Cardiac muscle cell (in vitro differentiated cells and primary cell): ENCODE data around the gene CHST9. TPM values are rescaled to one million over a fixed set of nuclear protein-coding genes. Genes with fewer than 3 reads are reported as not detected.

Experiments
- DNase-seq, 2 donors: peaks; one replicate each; pipeline versions ENCODE4 v3.0.0 to v3.0.0-alpha.2; 2010 to 2017; ENCODE audit warnings: low read depth in 1 of 2, low spot score in 1 of 2
- H3K27ac ChIP-seq: fragments of 200-600 bp; sonication (generic); 2 replicates; pipeline ENCODE4 v1.5.1; 2016
- H3K27me3 ChIP-seq: fragments of 200-600 bp; sonication (generic); 2 replicates; pipeline ENCODE4 v1.6.0; 2016; ENCODE audit warnings: control low read depth
- H3K36me3 ChIP-seq: fragments of 200-600 bp; sonication (generic); 2 replicates; pipeline ENCODE4 v1.5.1; 2016; ENCODE audit warnings: control low read depth
- H3K4me1 ChIP-seq: fragments of 200-600 bp; sonication (generic); 2 replicates; pipeline ENCODE4 v1.8.1; 2017; ENCODE audit warnings: low read depth, mild to moderate bottlenecking, mixed run types
- H3K4me3 ChIP-seq: fragments of 200-600 bp; sonication (generic); 2 replicates; pipeline ENCODE4 v1.5.1; 2016; ENCODE audit warnings: mild to moderate bottlenecking
- H3K9me3 ChIP-seq: fragments of 200-600 bp; sonication (generic); 2 replicates; pipeline ENCODE4 v1.5.1; 2017; ENCODE audit warnings: low read depth, mild to moderate bottlenecking, control low read depth
- polyA plus RNA-seq: library from polyadenylated mRNA; unstranded; fragments of >200 nt; fragmentation: Nextera tagmentation; extraction: Ambion mirVana; gene quantifications from 2 replicates; pipeline ENCODE4 v1.2.1, GENCODE V29; 2016
- total RNA-seq: library from RNA; depleted of rRNA; stranded (reverse); fragments of >200 nt; gene quantifications from 2 replicates; pipeline ENCODE4 v1.2.3, GENCODE V29; 2016
- TF ChIP-seq, protein P1 (sequence below): IDR thresholded peaks from 2 replicates; pipeline ENCODE4 v1.5.1; 2012; ENCODE audit warnings: low read depth, mild to moderate bottlenecking, low read length

Gene CHST9
- total and polyA plus RNA-seq, 2 experiments from 2014 or later: 0.36 TPM; not detected in 1

- H3K4me3 ChIP-seq: no peak overlapping the region
- H3K9me3 ChIP-seq: no peaks in the 10 kb centered on the region
- peaks cover 12% of the 10 kb centered on the region for H3K27me3 ChIP-seq
- H3K36me3 ChIP-seq: no peaks in the 10 kb centered on the region
- DNase-seq: no peak
- no peaks in the 10 kb centered on the region for H3K4me1 ChIP-seq
- no peak overlapping the region for H3K27ac ChIP-seq
- TF ChIP-seq, protein P1, sequence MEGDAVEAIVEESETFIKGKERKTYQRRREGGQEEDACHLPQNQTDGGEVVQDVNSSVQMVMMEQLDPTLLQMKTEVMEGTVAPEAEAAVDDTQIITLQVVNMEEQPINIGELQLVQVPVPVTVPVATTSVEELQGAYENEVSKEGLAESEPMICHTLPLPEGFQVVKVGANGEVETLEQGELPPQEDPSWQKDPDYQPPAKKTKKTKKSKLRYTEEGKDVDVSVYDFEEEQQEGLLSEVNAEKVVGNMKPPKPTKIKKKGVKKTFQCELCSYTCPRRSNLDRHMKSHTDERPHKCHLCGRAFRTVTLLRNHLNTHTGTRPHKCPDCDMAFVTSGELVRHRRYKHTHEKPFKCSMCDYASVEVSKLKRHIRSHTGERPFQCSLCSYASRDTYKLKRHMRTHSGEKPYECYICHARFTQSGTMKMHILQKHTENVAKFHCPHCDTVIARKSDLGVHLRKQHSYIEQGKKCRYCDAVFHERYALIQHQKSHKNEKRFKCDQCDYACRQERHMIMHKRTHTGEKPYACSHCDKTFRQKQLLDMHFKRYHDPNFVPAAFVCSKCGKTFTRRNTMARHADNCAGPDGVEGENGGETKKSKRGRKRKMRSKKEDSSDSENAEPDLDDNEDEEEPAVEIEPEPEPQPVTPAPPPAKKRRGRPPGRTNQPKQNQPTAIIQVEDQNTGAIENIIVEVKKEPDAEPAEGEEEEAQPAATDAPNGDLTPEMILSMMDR: no peak
Measured at GRCh38 chr18:26992926-26993325, 192.2 kb downstream of the CHST9 start.

DNA sequence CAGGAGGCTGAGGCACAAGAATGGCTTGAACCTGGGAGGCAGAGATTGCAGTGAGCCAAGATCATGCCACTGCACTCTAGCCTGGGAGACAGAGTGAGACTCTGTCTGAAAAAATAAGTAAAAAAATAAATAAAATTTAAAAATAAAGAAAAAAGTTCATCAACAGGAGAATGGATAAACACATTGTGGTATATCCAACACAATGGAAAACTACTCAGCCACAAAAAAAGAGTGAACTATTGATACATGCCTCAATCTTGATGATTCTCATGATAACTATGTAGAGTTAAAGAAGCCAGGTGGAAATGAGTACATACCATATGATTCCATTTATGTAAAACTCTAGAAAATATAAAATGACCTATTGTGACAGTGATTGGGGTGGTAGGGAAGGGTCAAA lies 195.3 kb downstream of the CHST9 start:
- no peaks in the 10 kb centered on the region for H3K4me1 ChIP-seq
- H3K27ac ChIP-seq: no peak overlapping the region
- no peak overlapping the region for H3K4me3 ChIP-seq
- TF ChIP-seq, protein P1: no peak
- peaks cover 20% of the 10 kb centered on the region for H3K27me3 ChIP-seq
- DNase-seq: no peak
- H3K9me3 ChIP-seq: no peaks in the 10 kb centered on the region
- H3K36me3 ChIP-seq: no peaks in the 10 kb centered on the region

GRCh38 chr18:26981360-26982082 lies 203.6 kb downstream of the CHST9 start:
- Histone ChIP-seq H3K4me1 (no peaks in the 10 kb centered on the region), H3K27me3 (peaks cover 21% of the 10 kb centered on the region), H3K9me3 (no peaks in the 10 kb centered on the region), H3K27ac (no peak overlapping the region), H3K4me3 (no peak overlapping the region), H3K36me3 (no peaks in the 10 kb centered on the region)
- DNase-seq: no peak
- TF ChIP-seq, protein P1: no peak

- Histone ChIP-seq H3K4me1 (no peaks in the 10 kb centered on the region), H3K27me3 (peaks cover 10% of the 10 kb centered on the region), H3K36me3 (no peaks in the 10 kb centered on the region), H3K9me3 (no peaks in the 10 kb centered on the region), H3K27ac (no peak overlapping the region), H3K4me3 (no peak overlapping the region)
- TF ChIP-seq, protein P1: no peak
- DNase-seq: no peak
Measured at GRCh38 chr18:26978812-26979341, 206.2 kb downstream of the CHST9 start.

- Histone ChIP-seq H3K9me3 (no peaks in the 10 kb centered on the region), H3K27ac (no peak overlapping the region), H3K36me3 (no peaks in the 10 kb centered on the region), H3K4me1 (no peaks in the 10 kb centered on the region), H3K27me3 (no peaks in the 10 kb centered on the region), H3K4me3 (no peak overlapping the region)
- TF ChIP-seq, protein P1: no peak
- DNase-seq: no peak
Measured at GRCh38 chr18:26977781-26978180, 207.3 kb downstream of the CHST9 start.
